HepG2 (cell line): Measurements from ENCODE around the gene SF3B6. TPM values are rescaled to one million over a fixed set of nuclear protein-coding genes. Genes with fewer than 3 reads are reported as not detected.
A peak's percentile ranks its signal among the peaks of the same experiment; 100 is the strongest.

Experiments
- BCL6 ChIP-seq: IDR thresholded peaks from 2 replicates; pipeline ENCODE4 v1.6.1; 2016; ENCODE audit warnings: missing genetic modification reagents, missing compliant biosample characterization
- CAMTA2 ChIP-seq: sonication (generic); formaldehyde crosslinking; IDR thresholded peaks from 2 replicates; pipeline ENCODE4 v1.4.0; 2020; ENCODE audit warnings: mild to moderate bottlenecking, missing genetic modification reagents, borderline replicate concordance
- CHD2 ChIP-seq: IDR thresholded peaks from 2 replicates; pipeline ENCODE4 v1.6.1; 2011; ENCODE audit warnings: low read depth, low read length, improper control_type of control experiment
- DMAP1 ChIP-seq: IDR thresholded peaks from 2 replicates; pipeline ENCODE4 v1.6.1; 2016
- DZIP1 ChIP-seq: sonication (generic); formaldehyde crosslinking; IDR thresholded peaks from 2 replicates; pipeline ENCODE4 v1.5.0; 2020; ENCODE audit warnings: mild to moderate bottlenecking, missing genetic modification reagents
- GPN1 ChIP-seq: sonication (generic); formaldehyde crosslinking; IDR thresholded peaks from 2 replicates; pipeline ENCODE4 v1.5.1; 2020; ENCODE audit warnings: missing genetic modification reagents, borderline replicate concordance
- HDAC6 ChIP-seq: fragments of 200-600 bp; sonication (generic); IDR thresholded peaks from 2 replicates; pipeline ENCODE4 v1.7.0; 2017; ENCODE audit warnings: mild to moderate bottlenecking, antibody characterized with exemption, low read length, low read depth
- HNRNPLL ChIP-seq: fragments of 200-400 bp; formaldehyde crosslinking; IDR thresholded peaks from 2 replicates; pipeline ENCODE4 v1.6.1; 2017; ENCODE audit warnings: mild to moderate bottlenecking, low read depth, low read length; ENCODE audit not compliant: poor library complexity, severe bottlenecking
- HOXA7 ChIP-seq: sonication (generic); formaldehyde crosslinking; IDR thresholded peaks from 2 replicates; pipeline ENCODE4 v1.8.1; 2022; ENCODE audit warnings: mild to moderate bottlenecking, missing genetic modification reagents, moderate library complexity
- IRX3 ChIP-seq: sonication (generic); formaldehyde crosslinking; IDR thresholded peaks from 2 replicates; pipeline ENCODE4 v1.8.1; 2023; ENCODE audit warnings: mild to moderate bottlenecking, low read depth, missing genetic modification reagents, borderline replicate concordance
- JUNB ChIP-seq: sonication (generic); formaldehyde crosslinking; IDR thresholded peaks from 2 replicates; pipeline ENCODE4 v1.8.0; 2022; ENCODE audit warnings: missing genetic modification reagents, mild to moderate bottlenecking, borderline replicate concordance
- KDM5A ChIP-seq: fragments of 200-600 bp; sonication (generic); IDR thresholded peaks from 2 replicates; pipeline ENCODE4 v1.7.0; 2018; ENCODE audit warnings: antibody characterized with exemption, mild to moderate bottlenecking, low read length, borderline replicate concordance
- TAF1 ChIP-seq: sonication (generic); formaldehyde crosslinking; IDR thresholded peaks from 2 replicates; pipeline ENCODE4 v1.4.0; 2020; ENCODE audit warnings: missing genetic modification reagents
- TOE1 ChIP-seq: sonication (generic); formaldehyde crosslinking; IDR thresholded peaks from 2 replicates; pipeline ENCODE4 v1.4.0; 2020; ENCODE audit warnings: mild to moderate bottlenecking, missing genetic modification reagents
- ZFP41 ChIP-seq: sonication (generic); formaldehyde crosslinking; IDR thresholded peaks from 2 replicates; pipeline ENCODE4 v1.4.0; 2020; ENCODE audit warnings: mild to moderate bottlenecking, missing genetic modification reagents, borderline replicate concordance
- ZNF235 ChIP-seq: sonication (generic); formaldehyde crosslinking; IDR thresholded peaks from 2 replicates; pipeline ENCODE4 v1.8.1; 2023; ENCODE audit warnings: mild to moderate bottlenecking, missing genetic modification reagents, borderline replicate concordance
- ZNF619 ChIP-seq: sonication (generic); formaldehyde crosslinking; IDR thresholded peaks from 2 replicates; pipeline ENCODE4 v1.4.0; 2020; ENCODE audit warnings: mild to moderate bottlenecking, missing genetic modification reagents
- ZNF747 ChIP-seq: sonication (generic); formaldehyde crosslinking; IDR thresholded peaks from 2 replicates; pipeline ENCODE4 v1.8.1; 2023; ENCODE audit warnings: missing genetic modification reagents, mild to moderate bottlenecking, borderline replicate concordance
- polyA plus RNA-seq, 8 experiments: library from polyadenylated mRNA; depleted of rRNA in 3 of 8; stranded (reverse) in 7 of 8; unstranded in 1 of 8; fragments of >200 nt; fragmentation: Illumina TruSeq in 4 of 8; extraction: Trizol in 4 of 8; gene quantifications; 2 replicates each; pipeline versions ENCODE4 v1.2.1 to v1.2.3, GENCODE V29; 2011 to 2016; ENCODE audit warnings: low read depth in 4 of 8, missing spikeins in 1 of 8, mixed read lengths in 1 of 8; ENCODE audit not compliant: insufficient read depth in 1 of 8
- total RNA-seq, 5 experiments: library from RNA; depleted of rRNA; stranded (reverse); fragments of >200 nt; fragmentation: Illumina TruSeq; extraction: Trizol; gene quantifications; 2 replicates each; pipeline ENCODE4 v1.2.3, GENCODE V29; 2016; ENCODE audit warnings: low read depth in 1 of 5
- TF ChIP-seq, protein P1 (sequence below): sonication (generic); formaldehyde crosslinking; IDR thresholded peaks from 2 replicates; pipeline ENCODE4 v1.4.0; 2020; ENCODE audit warnings: missing genetic modification reagents
- TF ChIP-seq, protein P2 (sequence below): sonication (generic); formaldehyde crosslinking; IDR thresholded peaks from 2 replicates; pipeline ENCODE4 v1.8.0; 2022; ENCODE audit warnings: missing genetic modification reagents, mild to moderate bottlenecking, borderline replicate concordance

SF3B6 gene
- total and polyA plus RNA-seq, 2 of the 13 experiments (the other 11 are each of a cell fraction or from before 2014, with no cell fraction given): 177 to 182 TPM

DNA sequence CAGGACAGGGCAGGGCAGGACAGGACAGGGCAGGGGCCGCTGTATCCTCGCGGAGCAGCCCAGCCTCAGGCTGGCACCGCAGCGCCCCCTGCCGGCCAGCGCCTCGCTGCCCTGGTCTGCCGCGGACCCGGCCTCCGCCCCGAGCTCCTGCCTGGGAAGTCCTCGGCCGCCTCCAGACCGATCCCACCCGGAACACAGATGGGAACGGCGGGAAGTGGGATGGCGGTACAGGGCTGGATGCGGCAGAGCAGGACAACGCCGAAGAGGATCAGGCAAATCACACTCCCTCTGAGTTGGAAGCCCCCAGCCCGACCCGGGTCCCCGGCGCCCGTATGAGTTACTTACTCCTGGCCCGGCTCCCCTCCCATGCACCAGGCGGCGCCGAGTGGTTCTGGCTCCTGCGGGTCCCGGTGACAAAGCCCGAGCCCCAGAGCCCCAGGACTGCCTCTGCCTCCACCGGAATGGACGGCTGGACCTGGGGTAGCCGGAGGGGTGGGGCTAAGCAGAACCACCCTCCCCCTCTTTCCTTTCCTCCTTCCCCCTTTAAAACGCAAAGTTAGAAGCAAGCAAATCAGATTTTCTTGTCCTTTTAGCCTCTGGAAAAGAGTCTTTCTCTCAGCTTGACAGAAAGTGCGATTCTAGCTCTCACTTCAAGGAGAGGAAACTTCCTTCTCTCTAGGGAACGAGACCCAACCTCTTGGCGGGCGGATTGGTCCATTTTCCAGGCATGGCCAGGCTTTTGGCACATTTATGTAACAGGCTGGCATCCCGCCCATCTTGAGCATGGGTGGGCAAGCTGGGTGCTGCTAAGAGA is 8.5 kb upstream of the SF3B6 start, which contains the start of gene TP53I3 (continued):
- TF ChIP-seq ZNF235 (CRISPR knock-in tag) (peak; percentile 83; the same call in 1 of the 2 replicates), ZNF747 (CRISPR knock-in tag) (peak; percentile 69), TOE1 (CRISPR knock-in tag) (0 out of 2 replicates have a peak, but pooled peaks have one; percentile 33), TAF1 (CRISPR knock-in tag) (peak; percentile 76; the same call in 1 of the 2 replicates), IRX3 (CRISPR knock-in tag) (peak; percentile 89), HOXA7 (CRISPR knock-in tag) (no peak), DMAP1 (peak; percentile 58; the same call in 1 of the 2 replicates), DZIP1 (CRISPR knock-in tag) (peak; percentile 57), KDM5A (no peak; the same call in 1 of the 2 replicates), HDAC6 (no peak), ZFP41 (CRISPR knock-in tag) (no peak), ZNF619 (CRISPR knock-in tag) (no peak), CHD2 (0 out of 2 replicates have a peak, but pooled peaks have one; percentile 17), GPN1 (CRISPR knock-in tag) (peak; percentile 80; the same call in 1 of the 2 replicates), BCL6 (CRISPR knock-in tag) (peak; percentile 31), JUNB (no peak), HNRNPLL (peak; percentile 72), CAMTA2 (CRISPR knock-in tag) (no peak; the same call in 1 of the 2 replicates)
- TF ChIP-seq, protein P1, sequence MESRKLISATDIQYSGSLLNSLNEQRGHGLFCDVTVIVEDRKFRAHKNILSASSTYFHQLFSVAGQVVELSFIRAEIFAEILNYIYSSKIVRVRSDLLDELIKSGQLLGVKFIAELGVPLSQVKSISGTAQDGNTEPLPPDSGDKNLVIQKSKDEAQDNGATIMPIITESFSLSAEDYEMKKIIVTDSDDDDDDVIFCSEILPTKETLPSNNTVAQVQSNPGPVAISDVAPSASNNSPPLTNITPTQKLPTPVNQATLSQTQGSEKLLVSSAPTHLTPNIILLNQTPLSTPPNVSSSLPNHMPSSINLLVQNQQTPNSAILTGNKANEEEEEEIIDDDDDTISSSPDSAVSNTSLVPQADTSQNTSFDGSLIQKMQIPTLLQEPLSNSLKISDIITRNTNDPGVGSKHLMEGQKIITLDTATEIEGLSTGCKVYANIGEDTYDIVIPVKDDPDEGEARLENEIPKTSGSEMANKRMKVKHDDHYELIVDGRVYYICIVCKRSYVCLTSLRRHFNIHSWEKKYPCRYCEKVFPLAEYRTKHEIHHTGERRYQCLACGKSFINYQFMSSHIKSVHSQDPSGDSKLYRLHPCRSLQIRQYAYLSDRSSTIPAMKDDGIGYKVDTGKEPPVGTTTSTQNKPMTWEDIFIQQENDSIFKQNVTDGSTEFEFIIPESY (CRISPR knock-in tag): peak; percentile 66; the same call in 1 of the 2 replicates
- TF ChIP-seq, protein P2, sequence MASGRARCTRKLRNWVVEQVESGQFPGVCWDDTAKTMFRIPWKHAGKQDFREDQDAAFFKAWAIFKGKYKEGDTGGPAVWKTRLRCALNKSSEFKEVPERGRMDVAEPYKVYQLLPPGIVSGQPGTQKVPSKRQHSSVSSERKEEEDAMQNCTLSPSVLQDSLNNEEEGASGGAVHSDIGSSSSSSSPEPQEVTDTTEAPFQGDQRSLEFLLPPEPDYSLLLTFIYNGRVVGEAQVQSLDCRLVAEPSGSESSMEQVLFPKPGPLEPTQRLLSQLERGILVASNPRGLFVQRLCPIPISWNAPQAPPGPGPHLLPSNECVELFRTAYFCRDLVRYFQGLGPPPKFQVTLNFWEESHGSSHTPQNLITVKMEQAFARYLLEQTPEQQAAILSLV (CRISPR knock-in tag): no peak; the same call in 1 of the 2 replicates
